EL (cell line): Measurements from ENCODE around the gene SUZ12.
"Not testable (repeated sequence)": the region's sequence is repeated elsewhere in the genome, so short reads cannot be mapped to it uniquely, and the experiment has no call there.

Source experiments
- DNase-seq: peaks from one replicate; pipeline ENCODE4 v3.0.0-alpha.2; 2016

SUZ12 gene

DNA sequence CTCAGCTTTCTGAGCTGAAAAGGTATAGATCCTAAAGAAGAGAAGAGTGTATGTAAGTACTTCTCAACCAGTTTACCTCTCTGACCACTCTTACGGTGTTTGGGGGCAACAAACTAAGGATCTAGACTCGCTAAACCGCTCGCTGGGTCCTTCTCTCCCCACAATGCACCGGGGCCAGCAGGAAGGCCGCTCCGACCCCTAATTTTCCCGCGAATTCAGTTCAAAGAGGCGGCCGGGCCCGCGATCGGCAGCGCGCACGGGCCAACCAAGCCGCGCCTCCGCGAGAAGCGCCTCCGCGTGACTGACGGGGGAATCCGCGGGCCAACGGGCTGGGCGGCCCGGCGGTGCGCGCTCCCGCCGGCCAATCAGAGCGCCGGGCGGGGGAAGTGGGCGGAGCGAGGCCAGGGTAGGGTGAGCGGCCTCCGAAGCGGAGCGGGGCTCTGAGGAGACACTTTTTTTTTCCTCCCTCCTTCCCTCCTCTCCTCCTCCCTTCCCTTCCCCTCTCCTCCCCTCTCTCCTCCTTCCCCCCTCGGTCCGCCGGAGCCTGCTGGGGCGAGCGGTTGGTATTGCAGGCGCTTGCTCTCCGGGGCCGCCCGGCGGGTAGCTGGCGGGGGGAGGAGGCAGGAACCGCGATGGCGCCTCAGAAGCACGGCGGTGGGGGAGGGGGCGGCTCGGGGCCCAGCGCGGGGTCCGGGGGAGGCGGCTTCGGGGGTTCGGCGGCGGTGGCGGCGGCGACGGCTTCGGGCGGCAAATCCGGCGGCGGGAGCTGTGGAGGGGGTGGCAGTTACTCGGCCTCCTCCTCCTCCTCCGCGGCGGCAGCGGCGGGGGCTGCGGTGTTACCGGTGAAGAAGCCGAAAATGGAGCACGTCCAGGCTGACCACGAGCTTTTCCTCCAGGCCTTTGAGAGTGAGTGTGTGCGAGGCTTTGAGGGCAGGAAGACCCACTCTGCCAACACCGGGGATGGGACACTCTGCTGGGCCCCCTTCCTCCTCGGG, at the start of gene SUZ12:
Gene SUZ12 (plus strand): TSS at position 393 of the 995 bp plus-strand sequence. CDS start 240 bp downstream, at position 633.
- peak; percentile 86 for DNase-seq

DNA sequence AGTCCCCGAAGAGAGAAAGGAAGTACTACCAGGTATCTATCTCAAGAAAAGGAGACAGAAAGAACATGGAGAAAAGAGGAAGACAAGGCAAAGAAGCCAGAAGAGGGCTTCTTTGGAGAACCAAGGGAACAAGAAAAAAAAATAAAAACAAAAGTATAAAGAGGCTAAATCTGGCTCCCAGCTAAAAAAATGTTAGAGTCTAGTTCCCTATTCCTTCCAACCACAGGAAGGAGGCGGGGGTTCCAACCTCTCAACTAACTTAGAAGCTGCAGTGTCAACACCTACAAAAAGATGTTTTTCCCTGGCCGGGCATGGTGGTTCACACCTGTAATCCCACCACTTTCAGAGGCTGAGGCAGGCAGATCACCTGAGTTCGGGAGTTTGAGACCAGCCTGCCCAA, 48.7 kb upstream of the SUZ12 start:
- DNase-seq, result no peak

DNA sequence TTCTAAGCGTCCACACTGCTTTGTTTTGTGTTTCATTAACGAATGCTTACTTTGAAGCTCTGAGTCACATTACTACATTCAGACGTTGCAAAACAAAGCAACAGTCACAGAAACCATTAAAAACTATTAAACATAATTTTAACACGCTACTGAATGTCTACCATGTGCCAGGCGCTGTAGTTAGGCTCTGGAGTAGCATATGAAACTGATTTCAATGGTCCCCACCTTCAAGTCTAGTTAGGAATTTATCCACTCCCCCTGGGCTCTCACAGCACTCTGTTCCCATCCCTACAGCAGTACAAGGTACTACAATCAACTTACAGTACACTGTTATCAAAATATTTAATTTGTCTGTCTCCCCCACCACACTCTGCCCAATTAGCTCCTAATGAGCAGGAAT, 35.9 kb upstream of the SUZ12 start:
- DNase-seq, result peak; percentile 33

DNA sequence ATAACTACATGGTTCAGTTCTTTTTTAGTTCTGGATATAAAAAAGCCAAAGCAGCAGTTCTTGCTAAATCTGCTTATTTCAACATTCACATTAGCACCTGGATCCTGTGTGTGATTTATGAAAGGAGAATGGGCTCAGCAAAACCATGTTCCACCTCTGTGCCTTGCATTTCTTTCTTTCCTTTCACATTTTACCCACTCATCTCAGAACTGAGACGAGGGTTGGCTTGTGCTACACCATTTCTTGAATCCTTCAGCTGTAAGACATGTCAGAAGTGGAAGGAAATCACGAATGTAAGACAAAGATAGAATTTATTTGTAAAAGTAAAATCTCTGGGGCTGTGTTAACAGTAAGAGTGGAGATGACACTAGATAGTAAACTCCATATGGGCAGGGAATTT, 34.1 kb upstream of the SUZ12 start:
- DNase-seq, result no peak

DNA sequence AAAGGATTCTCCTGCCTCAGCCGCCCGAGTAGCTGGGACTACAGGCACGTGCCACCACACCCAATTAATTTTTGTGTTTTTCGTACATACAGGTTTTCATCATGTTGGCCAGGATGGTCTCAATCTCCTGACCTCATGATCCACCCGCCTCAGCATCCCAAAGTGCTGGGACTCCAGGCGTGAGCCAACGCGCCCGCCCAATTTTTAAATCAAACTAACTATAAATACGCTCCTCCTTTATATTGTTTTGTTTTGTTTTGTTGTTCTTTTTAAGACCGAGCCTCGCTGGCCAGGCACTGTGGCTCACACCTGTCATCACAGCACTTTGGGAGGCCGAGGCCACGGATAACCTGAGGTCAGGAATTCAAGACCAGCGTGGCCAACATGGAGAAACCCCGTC, 33.4 kb upstream of the SUZ12 start:
- no peak for DNase-seq

DNA sequence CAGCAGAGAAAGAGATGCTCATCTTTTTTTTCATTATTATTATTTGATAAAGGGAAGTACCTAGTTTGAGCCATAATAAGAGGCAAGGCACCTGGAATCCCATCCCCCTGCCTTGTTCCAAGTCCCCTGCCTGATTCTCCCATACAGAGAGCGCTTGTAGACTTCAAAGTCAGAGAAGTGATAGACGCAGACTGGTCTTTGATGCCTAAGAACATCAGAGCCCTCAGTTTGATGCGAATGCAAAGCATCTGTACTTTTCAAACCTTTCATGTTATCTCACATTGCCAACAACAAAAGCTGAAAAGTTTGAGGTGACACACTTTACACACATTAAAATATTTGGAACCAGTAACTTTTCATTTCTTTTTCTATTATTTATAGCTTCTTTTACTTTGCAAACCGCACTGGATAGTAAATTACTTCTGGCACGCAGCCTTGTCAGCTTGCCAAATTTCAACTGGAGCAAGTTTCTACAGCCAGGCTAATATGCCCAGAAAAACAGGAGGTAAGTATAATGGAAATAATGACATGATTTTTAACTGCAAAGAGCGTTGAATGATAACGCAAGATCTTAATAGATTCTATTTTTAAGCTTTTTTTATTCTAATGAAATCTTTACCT, 29.4 kb upstream of the SUZ12 start:
- peak; percentile 54 for DNase-seq

DNA sequence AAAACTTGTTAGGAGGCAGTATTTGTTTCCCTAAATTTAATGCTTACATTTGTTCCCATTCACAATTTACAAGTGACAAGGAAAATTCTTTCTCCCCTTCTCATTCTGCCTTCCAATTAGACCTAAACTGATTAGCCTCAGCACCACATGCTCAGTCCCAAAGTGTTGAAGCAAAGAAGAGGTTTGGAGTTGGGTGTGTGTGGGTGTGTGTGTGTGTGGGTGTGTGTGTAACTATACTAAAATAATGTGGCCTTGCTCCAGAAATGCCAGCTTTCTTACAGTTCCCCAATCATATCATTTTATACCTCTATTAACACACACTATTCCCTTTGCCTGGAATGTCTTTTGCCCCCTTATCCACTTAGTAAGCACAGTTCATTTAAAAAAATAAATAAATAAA, 28.4 kb upstream of the SUZ12 start:
- no peak for DNase-seq

DNA sequence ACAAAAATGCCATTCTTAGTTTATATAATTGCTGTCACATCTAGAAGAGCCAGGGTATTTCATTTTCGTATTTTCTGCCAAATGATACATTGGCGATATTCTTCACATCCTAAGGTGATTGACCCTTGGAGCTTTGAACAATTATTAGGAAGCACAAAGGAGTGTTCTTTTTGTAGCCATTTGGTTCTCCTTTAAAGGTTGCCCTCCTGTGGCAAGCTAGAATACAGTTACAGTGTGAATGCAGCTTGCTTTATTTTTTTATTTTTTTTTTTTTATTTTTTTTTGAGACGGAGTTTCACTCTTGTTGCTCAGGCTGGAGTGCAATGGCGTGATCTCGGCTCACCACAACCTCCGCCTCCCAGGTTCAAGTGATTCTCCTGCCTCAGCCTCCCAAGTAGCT, 24.1 kb upstream of the SUZ12 start:
- DNase-seq, result not testable (repeated sequence)

DNA sequence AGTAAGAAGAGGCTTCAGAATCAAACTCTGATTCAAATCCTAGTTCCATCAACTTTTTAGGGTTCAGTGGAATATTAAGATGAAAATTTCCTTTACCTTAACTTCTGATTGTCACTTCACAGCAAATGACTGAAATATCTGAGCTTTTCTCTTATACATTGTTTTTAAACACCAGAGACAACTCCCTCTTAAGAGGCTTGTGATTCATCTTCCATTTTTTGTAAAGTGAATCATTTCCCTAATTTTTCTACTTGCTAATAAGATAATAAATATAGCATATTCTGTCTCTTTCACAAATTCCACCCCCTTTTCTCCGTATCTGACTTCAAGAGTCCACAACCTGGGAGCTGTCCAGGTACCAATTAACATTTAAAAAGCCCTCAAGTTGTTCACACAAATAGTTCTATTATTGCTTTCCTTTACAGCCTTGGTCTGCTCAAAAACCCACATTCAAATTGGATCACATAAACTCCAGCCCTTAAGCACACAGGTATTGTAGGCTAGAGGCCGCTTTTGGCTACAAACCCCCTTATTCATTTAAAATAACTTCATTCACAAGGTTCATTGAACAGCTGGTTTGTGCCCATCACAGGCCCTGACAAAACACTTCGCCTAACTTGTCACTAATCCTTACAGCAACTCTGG, 21.2 kb upstream of the SUZ12 start:
- no peak for DNase-seq

DNA sequence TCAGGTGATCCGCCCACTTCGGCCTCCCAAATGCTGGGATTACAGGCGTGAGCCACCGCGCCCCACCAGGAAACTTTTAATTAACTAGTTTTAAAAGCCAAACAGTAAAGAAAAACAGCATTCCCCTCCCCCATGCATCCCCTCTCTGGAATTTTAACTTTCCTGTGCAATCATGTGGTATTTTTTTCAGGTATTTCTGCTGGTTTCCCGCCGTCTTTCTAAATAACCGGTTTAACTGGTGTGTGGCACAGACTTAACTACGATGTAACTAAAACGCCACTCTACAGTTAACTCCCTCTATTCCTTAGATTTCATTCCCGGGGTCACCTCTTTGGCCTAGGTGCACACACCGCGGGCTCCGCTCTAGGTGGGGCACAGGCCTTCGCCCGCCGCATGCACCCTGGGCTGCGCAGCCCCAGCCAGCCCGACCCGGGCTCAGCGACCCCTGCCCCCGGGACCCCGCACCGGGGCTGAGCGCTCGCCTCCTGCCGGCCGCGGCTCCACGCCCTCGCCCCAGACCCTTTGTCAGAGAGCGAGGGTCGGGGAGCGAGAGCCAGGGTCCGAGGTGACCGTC, 20.2 kb upstream of the SUZ12 start:
- no peak for DNase-seq

DNA sequence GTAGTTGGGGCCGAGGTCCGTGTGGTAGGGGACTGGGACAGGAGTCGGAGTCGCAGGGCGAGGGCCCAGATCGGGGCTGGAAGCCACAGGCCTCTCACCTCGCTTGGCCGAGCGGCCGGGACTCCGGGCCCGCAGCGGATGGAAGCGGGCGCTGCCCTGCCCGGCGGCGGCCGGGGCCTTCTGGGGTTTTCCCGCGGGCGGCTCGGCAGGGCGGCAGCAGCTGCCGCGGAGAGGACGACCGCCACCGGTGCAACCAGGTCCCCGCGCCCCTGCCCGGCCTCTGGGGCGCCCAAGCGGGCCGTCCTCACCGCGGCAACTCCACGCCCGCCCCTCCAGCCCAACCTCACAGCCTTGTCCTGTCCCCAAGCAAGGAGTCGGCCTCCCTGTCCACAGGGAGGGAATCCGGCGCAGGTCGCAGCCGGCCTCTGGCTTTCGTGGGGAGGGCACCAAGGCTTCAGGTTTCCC, 19.7 kb upstream of the SUZ12 start:
- DNase-seq, result no peak

DNA sequence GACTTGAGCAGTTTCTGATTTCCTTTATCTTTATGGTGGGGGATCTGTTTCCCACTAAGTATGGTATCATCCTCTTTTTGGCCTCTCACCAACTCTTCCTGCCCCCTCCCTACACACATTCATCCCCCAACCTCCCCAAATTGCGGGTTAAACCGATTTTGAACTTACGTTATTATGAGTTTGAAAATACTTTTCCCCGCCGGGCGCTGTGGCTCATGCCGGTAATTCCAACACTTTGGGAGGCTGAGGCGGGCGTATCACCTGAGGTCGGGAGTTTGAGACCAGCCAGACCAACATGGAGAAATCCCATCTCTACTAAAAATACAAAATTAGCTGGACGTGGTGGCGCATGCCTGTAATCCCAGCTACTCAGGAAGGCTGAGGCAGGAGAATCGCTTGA, 19.1 kb upstream of the SUZ12 start:
- not testable (repeated sequence) for DNase-seq

DNA sequence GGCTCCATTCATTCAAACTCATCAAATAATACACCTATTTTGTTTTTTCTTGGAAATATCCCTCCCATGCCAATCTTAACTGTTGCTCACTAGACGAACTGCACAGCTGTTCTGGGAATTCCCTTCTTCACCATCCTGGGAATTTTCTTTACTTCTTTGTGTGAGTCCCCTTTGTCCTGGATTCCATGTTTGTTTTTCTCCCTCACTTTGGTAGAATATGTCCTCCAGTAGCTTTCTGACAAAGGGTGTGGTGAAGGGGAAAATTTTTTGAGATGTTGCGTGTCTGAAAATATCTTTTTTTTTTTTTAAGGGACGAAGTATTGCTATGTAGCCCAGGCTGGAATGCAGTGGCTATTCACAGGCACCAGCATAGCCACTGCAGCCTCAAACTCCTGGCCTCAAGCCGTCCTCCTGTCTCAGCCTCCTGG, 18.1 kb upstream of the SUZ12 start:
- DNase-seq, result no peak

DNA sequence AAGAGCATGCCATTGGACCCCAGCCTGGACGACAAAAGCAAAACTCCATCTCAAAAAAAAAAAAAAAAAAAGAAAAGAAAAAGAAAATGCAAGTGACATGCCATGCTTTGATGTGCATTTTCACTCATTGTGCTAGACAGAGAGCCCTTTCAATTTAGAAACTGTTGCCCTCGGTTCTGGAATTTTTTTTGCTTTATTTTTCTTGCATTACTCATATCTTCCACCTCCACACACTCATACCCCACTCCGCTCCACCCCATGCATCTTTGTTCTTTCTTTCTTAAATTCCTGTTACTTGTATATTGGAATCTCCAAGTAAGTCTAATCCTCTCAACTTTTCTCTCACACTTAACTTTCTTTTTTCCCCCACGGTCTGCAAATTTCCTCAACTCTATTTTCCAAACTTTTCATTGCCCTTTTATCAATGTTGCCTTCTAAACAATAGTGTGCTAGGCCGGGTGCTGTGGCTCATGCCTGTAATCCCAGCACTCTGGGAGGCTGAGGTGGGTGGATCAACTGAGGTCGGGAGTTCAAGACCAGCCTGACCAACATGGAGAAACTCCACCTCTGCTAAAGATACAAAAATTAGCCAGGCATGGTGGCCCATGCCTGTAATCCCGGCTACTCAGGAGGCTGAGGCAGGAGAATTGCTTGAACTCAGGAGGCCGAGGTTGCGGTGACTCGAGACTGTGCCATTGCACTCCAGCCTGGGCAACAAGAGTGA, 16.8 kb upstream of the SUZ12 start:
- DNase-seq, result peak; percentile 63

DNA sequence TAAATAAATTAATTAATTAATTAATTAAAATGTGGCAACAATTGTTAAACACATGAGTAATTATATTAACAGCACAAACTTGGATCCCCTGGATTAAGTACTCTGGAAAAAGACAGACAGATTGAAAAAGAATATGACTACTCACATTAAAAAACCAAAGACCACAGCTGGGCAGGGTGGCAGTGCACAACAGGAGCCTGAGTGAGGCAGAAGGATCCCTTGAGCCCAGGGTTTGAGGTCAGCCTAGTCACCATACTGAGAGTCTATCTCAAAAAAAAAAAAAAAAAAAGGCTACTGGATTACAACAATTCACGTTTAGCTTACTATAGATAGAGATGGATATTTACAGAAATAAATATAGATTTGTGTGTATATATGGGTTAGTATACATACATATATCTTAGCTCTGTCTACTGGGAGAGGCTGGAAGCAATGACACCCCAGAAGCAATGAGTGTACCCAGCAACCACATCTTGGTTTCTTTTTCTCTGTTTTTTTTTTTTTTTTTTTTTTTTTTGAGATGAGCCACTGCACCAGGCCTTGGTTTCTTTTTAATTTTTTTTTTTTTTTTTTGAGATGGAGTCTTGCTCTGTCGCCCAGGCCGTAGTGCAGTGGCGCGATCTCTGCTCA, 10.6 kb upstream of the SUZ12 start:
- no peak for DNase-seq

DNA sequence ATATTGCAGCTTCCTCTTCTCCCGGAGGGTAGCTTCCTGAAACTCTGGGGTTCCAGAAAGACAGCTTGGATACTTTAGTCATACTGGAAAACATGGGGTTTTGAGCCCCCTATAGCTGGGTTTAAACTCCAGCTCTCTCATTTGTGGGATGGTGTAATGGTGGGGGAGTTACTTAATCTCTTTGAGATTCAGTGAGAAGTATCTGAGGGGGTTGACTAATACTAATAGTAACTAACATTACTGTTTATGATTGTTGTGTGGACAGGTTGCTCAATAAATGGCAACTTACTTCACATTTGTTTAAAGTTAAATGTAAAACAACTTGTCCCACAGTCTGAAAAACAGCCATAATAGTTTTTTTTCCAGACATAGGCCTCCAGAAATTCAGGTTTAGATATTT, 5.1 kb upstream of the SUZ12 start:
- no peak for DNase-seq

DNA sequence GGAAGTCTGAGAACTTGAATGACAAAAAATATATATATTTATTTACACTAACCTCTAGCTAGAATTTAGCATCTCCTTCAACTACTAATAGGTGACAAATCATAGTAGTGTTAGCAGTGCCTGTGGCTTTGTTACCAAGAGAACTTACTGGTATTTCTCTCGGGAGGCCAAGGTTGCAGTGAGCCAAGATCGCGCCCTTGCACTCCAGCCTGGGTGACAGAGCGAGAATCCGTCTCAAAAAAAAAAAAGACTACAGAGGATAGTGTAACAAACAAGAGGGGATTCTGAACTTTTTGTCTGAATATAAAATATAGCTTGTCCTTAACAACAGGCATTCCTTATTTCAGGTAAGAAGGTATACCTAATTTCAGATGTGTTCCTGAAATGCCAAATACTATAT, 1.3 kb upstream of the SUZ12 start:
- no peak for DNase-seq

DNA sequence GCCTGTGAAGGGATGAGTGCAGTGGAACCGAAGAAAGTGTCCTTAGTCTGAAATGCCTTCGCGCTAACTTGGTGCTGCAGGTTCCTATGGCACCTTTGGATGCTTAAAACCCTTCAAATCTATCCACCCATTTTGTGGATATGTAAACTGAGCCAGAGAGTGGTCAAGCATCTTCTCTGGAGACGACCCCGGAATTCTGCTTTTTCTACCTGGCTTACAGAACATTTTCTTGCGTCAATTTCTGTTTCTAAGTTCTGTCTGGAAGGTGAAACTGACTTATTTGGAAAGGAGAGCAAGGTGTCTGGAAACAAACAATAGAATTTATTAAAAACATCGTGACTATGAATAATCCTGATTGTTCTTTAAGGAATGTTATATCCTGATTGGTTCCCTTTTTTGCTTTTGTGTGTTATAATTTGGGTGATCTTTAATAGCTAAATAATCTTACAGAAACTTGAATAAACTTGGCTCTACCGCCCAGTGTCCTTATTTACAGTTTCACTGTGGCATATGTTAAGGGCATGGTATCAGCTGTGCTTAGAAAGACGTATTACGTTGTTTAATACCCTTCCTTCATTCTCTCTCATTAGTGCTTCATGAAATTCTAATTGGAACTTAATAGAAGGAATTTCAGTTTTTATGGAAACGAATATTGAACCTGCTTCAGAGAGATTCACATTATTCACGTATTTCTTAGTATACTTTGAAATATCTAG, 1.3 kb downstream of the SUZ12 start:
- peak; percentile 8 for DNase-seq

DNA sequence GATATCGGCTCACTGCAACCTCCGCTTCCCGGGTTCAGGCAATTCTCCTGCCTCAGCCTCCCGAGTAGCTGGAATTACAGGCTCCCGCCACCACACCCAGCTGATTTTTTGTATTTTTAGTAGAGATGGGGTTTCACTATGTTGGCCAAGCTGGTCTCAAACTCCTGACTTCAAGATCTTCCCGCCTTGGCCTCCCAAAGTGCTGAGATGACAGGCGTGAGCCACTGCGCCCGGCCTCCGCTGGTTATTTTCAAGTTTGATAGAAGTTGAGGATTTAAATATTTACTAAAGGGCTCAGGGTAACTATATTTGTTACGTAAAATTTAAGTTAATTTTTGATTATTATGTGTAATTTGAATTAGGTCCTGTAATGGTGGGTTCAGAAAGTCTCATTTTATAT, 5.1 kb downstream of the SUZ12 start:
- DNase-seq, result not testable (repeated sequence)

DNA sequence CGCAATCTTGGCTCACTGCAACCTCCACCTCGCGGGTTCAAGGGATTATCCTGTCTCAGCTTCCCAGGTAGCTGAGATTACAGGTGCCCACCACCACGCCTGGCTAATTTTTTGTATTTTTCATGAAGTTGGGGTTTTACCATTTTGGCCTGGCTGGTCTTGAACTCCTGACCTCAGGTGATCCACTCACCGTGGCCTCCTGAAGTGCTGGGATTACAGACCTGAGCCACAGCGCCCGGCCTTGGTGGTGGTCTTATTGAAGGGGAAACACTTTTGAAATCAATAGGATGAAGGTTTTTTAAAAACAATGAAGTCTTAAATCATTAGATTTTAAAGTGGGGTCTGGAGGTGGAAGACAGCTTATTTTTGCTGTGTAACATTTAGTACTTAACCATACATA, 5.6 kb downstream of the SUZ12 start:
- not testable (repeated sequence) for DNase-seq

DNA sequence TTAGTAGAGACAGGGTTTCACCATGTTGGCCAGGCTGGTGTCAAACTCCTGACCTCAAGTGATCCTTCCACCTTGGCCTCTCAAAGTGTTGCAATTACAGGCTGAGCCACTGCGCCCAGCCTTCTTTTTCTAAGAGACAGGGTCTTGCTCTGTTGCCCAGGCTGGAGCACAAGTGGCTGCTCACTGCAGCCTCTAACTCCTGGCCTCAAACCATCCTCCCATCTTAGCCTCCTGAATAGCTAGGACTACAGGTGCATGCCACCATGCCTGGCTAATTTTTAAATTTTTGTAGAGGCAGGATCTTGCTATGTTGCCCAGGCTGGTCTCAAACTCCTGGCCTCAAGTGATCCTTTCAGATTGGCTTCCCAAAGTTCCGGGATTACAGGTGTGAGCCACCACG, 15.1 kb downstream of the SUZ12 start:
- not testable (repeated sequence) for DNase-seq
